ENCODE data around the gene OPRM1.

OPRM1 gene

GRCh38 chr6:154017786-154018185, 21.3 kb upstream of the OPRM1 start:
- no peak overlapping the region for H3K9ac ChIP-seq
- no peak for TF ChIP-seq Cebpa-rat (IDR thresholded peaks at IDR 0.05)
- no peaks in the 10 kb centered on the region for H3K36me3 ChIP-seq
- no peak overlapping the region for H3K4me3 ChIP-seq
- peaks cover 0 to 17% (median 8%) of the 10 kb centered on the region in 11 experiments; a peak in 10 of 22 replicates for H3K9me3 ChIP-seq (replicated peaks in 1 of 11)
- H3K27ac ChIP-seq: no peak overlapping the region
- no peak overlapping the region for H3K4me2 ChIP-seq
- H3K4me1 ChIP-seq: peaks cover 0 to 11% (median 3%) of the 10 kb centered on the region in 10 experiments; a peak in 9 of 20 replicates
- H4K20me1 ChIP-seq: no peaks in the 10 kb centered on the region
- no peaks in the 10 kb centered on the region for H3K27me3 ChIP-seq

DNA sequence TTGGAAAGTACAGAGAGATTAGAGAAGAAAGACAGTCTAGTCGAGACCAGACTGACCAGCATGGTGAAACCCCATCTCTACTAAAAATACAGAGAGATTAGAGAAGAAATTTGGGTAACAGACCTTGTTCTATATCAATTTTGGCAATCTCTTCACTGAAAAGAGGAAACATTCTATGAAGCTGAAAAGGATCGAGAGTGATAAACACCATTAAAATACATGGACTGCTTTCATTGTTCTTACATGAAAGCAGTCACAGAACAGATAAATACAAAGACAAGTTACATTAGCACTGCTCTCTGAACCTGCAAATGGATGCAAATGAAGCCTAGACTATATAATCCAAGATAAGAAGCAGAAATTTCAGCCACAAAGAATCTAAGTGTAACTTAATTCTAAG, 8.4 kb upstream of the OPRM1 start:
- no peak for TF ChIP-seq Cebpa-rat (IDR thresholded peaks at IDR 0.05)
- Histone ChIP-seq H3K4me3 (no peak overlapping the region), H3K27me3 (no peaks in the 10 kb centered on the region), H3K36me3 (no peaks in the 10 kb centered on the region), H4K20me1 (no peaks in the 10 kb centered on the region), H3K27ac (no peak overlapping the region), H3K9me3 (replicated peaks in 1 of 11) (peaks cover 0 to 8% (median 0%) of the 10 kb centered on the region in 11 experiments; a peak in 4 of 22 replicates), H3K4me2 (no peak overlapping the region), H3K4me1 (0 out of 20 replicates have a peak, but pooled peaks cover 0 to 5% (median 0%) of the 10 kb centered on the region in 10 experiments), H3K9ac (no peak overlapping the region)

DNA sequence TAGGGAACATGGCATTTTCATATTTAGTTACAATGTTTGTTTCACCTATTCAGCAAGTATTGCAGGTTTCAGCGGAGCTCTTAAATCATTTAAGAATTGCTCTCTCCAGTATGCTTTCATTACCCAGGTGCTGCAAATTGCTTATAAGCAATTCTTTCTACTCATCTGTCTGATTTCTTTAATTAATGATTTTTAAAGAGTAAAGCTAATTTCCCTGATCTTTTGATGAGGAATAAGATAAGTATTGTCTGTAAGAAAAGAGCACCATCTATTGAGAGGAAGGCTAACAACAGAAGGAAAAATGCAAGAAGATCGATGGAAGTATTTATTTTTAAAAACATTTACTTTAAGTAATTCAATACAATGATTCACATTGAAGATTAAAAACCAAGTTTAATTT, 2.0 kb downstream of the OPRM1 start:
- H3K4me1 ChIP-seq: no peaks in the 10 kb centered on the region
- H3K4me2 ChIP-seq: no peak overlapping the region
- H3K36me3 ChIP-seq: no peaks in the 10 kb centered on the region
- no peak overlapping the region for H3K4me3 ChIP-seq
- no peak for TF ChIP-seq Cebpa-rat (IDR thresholded peaks at IDR 0.05)
- no peaks in the 10 kb centered on the region for H4K20me1 ChIP-seq
- H3K9me3 ChIP-seq (replicated peaks in 1 of 11): peaks cover 0 to 8% (median 5%) of the 10 kb centered on the region in 11 experiments; a peak in 4 of 22 replicates
- no peak overlapping the region for H3K9ac ChIP-seq
- no peak overlapping the region for H3K27ac ChIP-seq
- no peaks in the 10 kb centered on the region for H3K27me3 ChIP-seq

DNA sequence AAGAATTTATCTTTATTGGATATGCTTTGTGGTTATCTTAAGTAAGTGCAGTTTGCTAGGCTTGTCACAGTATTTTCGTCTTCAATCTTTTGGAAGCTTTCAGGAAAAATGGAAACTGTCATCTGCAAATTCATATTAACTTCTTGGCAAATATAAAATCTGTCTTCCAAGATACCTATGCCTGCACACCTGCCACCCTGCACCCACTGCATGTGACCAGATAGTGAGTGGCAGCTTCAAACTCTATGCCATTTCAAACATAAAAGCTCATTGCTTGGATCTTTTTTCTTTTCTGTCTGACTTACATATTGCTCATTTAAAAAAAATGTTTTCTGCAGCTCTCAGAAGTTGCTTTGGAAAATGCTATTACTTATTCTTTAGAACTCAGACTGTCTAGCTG, 14.1 kb downstream of the OPRM1 start:
- no peak overlapping the region for H3K9ac ChIP-seq
- H3K4me1 ChIP-seq: no peaks in the 10 kb centered on the region
- TF ChIP-seq Cebpa-rat (IDR thresholded peaks at IDR 0.05): no peak
- H3K36me3 ChIP-seq: no peaks in the 10 kb centered on the region
- H3K4me3 ChIP-seq: no peak overlapping the region
- H3K9me3 ChIP-seq (replicated peaks in 1 of 11): no peaks in the 10 kb centered on the region; a peak in 1 of 22 replicates
- no peak overlapping the region for H3K27ac ChIP-seq
- no peak overlapping the region for H3K4me2 ChIP-seq
- H4K20me1 ChIP-seq: no peaks in the 10 kb centered on the region
- no peaks in the 10 kb centered on the region for H3K27me3 ChIP-seq

GRCh38 chr6:154056536-154056935, 17.5 kb downstream of the OPRM1 start:
- H3K4me3 ChIP-seq: no peak overlapping the region

GRCh38 chr6:154057098-154057497, 18.1 kb downstream of the OPRM1 start:
- no peaks in the 10 kb centered on the region for H3K36me3 ChIP-seq
- H3K4me2 ChIP-seq: no peak overlapping the region
- no peaks in the 10 kb centered on the region for H3K4me1 ChIP-seq
- H4K20me1 ChIP-seq: no peaks in the 10 kb centered on the region
- no peaks in the 10 kb centered on the region for H3K9me3 ChIP-seq (replicated peaks in 1 of 11)
- no peak overlapping the region for H3K27ac ChIP-seq
- H3K27me3 ChIP-seq: no peaks in the 10 kb centered on the region
- no peak overlapping the region for H3K9ac ChIP-seq
- TF ChIP-seq Cebpa-rat (IDR thresholded peaks at IDR 0.05): no peak
- H3K4me3 ChIP-seq: no peak overlapping the region

More at GRCh38 chr6:154056536-154056935, 17.5 kb downstream of the OPRM1 start:
- Histone ChIP-seq H3K9ac (no peak overlapping the region), H3K4me1 (no peaks in the 10 kb centered on the region), H3K4me2 (no peak overlapping the region), H3K27me3 (no peaks in the 10 kb centered on the region), H3K27ac (no peak overlapping the region), H3K36me3 (no peaks in the 10 kb centered on the region), H4K20me1 (no peaks in the 10 kb centered on the region), H3K9me3 (replicated peaks in 1 of 11) (no peaks in the 10 kb centered on the region; a peak in 1 of 22 replicates)
- no peak for TF ChIP-seq Cebpa-rat (IDR thresholded peaks at IDR 0.05)

- Histone ChIP-seq H3K4me3 (no peak overlapping the region), H3K4me2 (no peak overlapping the region), H3K27me3 (no peaks in the 10 kb centered on the region), H3K9ac (no peak overlapping the region), H4K20me1 (no peaks in the 10 kb centered on the region), H3K9me3 (replicated peaks in 1 of 11) (no peaks in the 10 kb centered on the region), H3K36me3 (no peaks in the 10 kb centered on the region), H3K4me1 (no peaks in the 10 kb centered on the region), H3K27ac (no peak overlapping the region)
- no peak for TF ChIP-seq Cebpa-rat (IDR thresholded peaks at IDR 0.05)
Measured at GRCh38 chr6:154058963-154059680, 20.1 kb downstream of the OPRM1 start.

- Histone ChIP-seq H3K27ac (no peak overlapping the region), H3K4me1 (no peaks in the 10 kb centered on the region), H3K4me3 (no peak overlapping the region), H3K27me3 (no peaks in the 10 kb centered on the region), H4K20me1 (no peaks in the 10 kb centered on the region), H3K9ac (no peak overlapping the region), H3K36me3 (no peaks in the 10 kb centered on the region), H3K4me2 (no peak overlapping the region; a peak in 1 of 22 replicates), H3K9me3 (replicated peaks in 1 of 11) (peaks cover 0 to 9% (median 5%) of the 10 kb centered on the region in 11 experiments; a peak in 11 of 22 replicates)
- no peak for TF ChIP-seq Cebpa-rat (IDR thresholded peaks at IDR 0.05)
Measured at GRCh38 chr6:154060076-154060475, 21.0 kb downstream of the OPRM1 start.

GRCh38 chr6:154070041-154070440, 31.0 kb downstream of the OPRM1 start:
- Histone ChIP-seq H3K9ac (no peak overlapping the region), H3K9me3 (replicated peaks in 1 of 11) (peaks cover 0 to 17% (median 3%) of the 10 kb centered on the region in 11 experiments; a peak in 11 of 22 replicates), H3K4me2 (no peak overlapping the region), H3K36me3 (no peaks in the 10 kb centered on the region), H3K27me3 (no peaks in the 10 kb centered on the region), H3K27ac (no peak overlapping the region), H4K20me1 (no peaks in the 10 kb centered on the region), H3K4me1 (no peaks in the 10 kb centered on the region), H3K4me3 (no peak overlapping the region)
- no peak for TF ChIP-seq Cebpa-rat (IDR thresholded peaks at IDR 0.05)

DNA sequence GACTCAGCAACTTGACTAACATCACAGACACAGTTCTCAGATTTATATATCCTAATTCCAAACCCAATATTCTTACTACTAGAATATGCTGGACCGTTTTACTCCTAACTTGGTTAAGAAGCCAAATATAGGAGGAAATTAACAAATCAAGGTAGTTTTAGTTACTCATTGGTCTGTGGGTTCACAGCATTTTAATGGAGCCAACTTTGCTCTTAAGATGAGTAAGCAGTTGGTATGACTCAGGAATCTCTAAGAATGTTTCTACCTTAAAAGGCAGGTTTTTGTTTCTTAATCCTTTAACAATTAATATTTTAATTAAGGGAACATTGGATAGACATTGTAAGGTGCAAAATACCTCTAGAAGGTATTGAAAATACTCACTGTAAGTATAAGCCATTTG, 31.6 kb downstream of the OPRM1 start:
- Histone ChIP-seq H3K36me3 (no peaks in the 10 kb centered on the region), H3K9me3 (replicated peaks in 1 of 11) (peaks cover 0 to 13% (median 0%) of the 10 kb centered on the region in 11 experiments; a peak in 4 of 22 replicates), H3K27ac (no peak overlapping the region), H3K4me2 (no peak overlapping the region), H3K27me3 (no peaks in the 10 kb centered on the region), H4K20me1 (no peaks in the 10 kb centered on the region), H3K9ac (no peak overlapping the region), H3K4me1 (no peaks in the 10 kb centered on the region), H3K4me3 (no peak overlapping the region)
- no peak for TF ChIP-seq Cebpa-rat (IDR thresholded peaks at IDR 0.05)
